Spleen (tissue), 7 donors: ENCODE results near the gene EIF1AD.

ENCODE experiments used
- CTCF ChIP-seq, 11 experiments: fragments of 200-600 bp in 7 of 11; fragments of 450-650 bp in 4 of 11; sonication (generic) in 4 of 11; IDR thresholded peaks in 8 of 11; conservative IDR thresholded peaks in 3 of 11; 1 replicate in 7 of 11; 2 replicates in 4 of 11; pipeline versions ENCODE4 v1.4.0 to v1.8.0; 2016 to 2021; ENCODE audit warnings: antibody characterized with exemption in 11 of 11, inconsistent platforms in 4 of 11, mild to moderate bottlenecking in 1 of 11
- POLR2A ChIP-seq, 3 donors: fragments of 450-650 bp; IDR thresholded peaks; one replicate each; pipeline ENCODE4 v1.5.1; 2017; ENCODE audit warnings: antibody characterized with exemption in 3 of 3, mild to moderate bottlenecking in 1 of 3
- donor health status: DM: no; HTN: no; CAD: no; lungs with moderate emphysema.
- donor health status: DM: no; HTN: no; CAD: no.
- donor health status: DM: no; HTN: no; CAD: no.

- TF ChIP-seq CTCF (IDR thresholded peaks at IDR 0.05 in 8 of 11, conservative IDR thresholded peaks at IDR 0.05 in 3 of 11): no peak
- TF ChIP-seq POLR2A (IDR thresholded peaks at IDR 0.05): no peak
These were observed 14.6 kb downstream of the EIF1AD start for GRCh38 chr11:65987336-65987735.
